Transverse colon (tissue), 4 donors: ENCODE measurements around the gene TFEB. TPM values are rescaled to one million over a fixed set of nuclear protein-coding genes. Genes with fewer than 3 reads are reported as not detected.

Experiments
- DNase-seq: peaks from one replicate; pipeline ENCODE4 v3.0.0-alpha.2; 2019
- H3K27ac ChIP-seq, 4 donors: fragments of 200-600 bp; sonication (generic); 2 replicates each; pipeline ENCODE4 v1.5.1; 2016 to 2018; ENCODE audit warnings: inconsistent platforms in 4 of 4
- H3K27me3 ChIP-seq: fragments of 200-600 bp; sonication (generic); 2 replicates; pipeline ENCODE4 v1.5.1; 2017; ENCODE audit warnings: inconsistent platforms
- H3K36me3 ChIP-seq, 4 donors: fragments of 200-600 bp; sonication (generic); 2 replicates each; pipeline ENCODE4 v1.5.1; 2017 to 2019; ENCODE audit warnings: inconsistent platforms in 4 of 4
- H3K4me1 ChIP-seq, 4 donors: fragments of 200-600 bp; sonication (generic); 2 replicates each; pipeline ENCODE4 v1.5.1; 2017 to 2020; ENCODE audit warnings: inconsistent platforms in 4 of 4
- H3K4me3 ChIP-seq, 4 donors: fragments of 200-600 bp; sonication (generic); 1 replicate in 1 of 4; 2 replicates in 3 of 4; pipeline versions ENCODE4 v1.5.1 to v1.6.1; 2017 to 2019; ENCODE audit warnings: inconsistent platforms in 4 of 4
- H3K9me3 ChIP-seq, 2 donors: fragments of 200-600 bp; sonication (generic); 2 replicates each; pipeline ENCODE4 v1.5.1; 2017 to 2019; ENCODE audit warnings: inconsistent platforms in 2 of 2
- EP300 ChIP-seq: sonication (generic); formaldehyde crosslinking; IDR thresholded peaks from one replicate; pipeline ENCODE4 v1.6.1; 2017; ENCODE audit warnings: antibody characterized with exemption, low read depth
- POLR2A ChIP-seq: fragments of 450-650 bp; IDR thresholded peaks from one replicate; pipeline ENCODE4 v1.6.1; 2016; ENCODE audit warnings: antibody characterized with exemption, mild to moderate bottlenecking, moderate library complexity
- POLR2AphosphoS5 ChIP-seq, 3 donors: sonication (generic); formaldehyde crosslinking; IDR thresholded peaks; one replicate each; pipeline ENCODE4 v1.6.1; 2016; ENCODE audit warnings: antibody characterized with exemption in 3 of 3
- whole genome bisulfite sequencing, 2 donors: methylation state at CpG; one replicate each; pipeline ENCODE4 v1.1.5; 2018; ENCODE audit warnings: low coverage in 1 of 2; 5-methylcytosine and 5-hydroxymethylcytosine counted together
- in situ Hi-C, 4 donors: fragments of 200-750 bp; cut with MboI; loops; one replicate each; pipeline versions ENCODE4 v1.15.0 to v1.15.1; 2017; ENCODE audit warnings: low sequenced_read_pairs in 3 of 4, low pct_ligation_motif_present in 1 of 4, low pct_unique_long_range_greater_than_20kb in 1 of 4
- intact Hi-C: fragments of 100-400 bp; cut with DNase I; formaldehyde crosslinking; loops from one replicate; pipeline ENCODE4 v1.15.1; 2023; ENCODE audit warnings: low total_unique reads
- total RNA-seq, 4 donors: library from RNA; depleted of rRNA; stranded (reverse); fragments of >200 nt; gene quantifications; one replicate each; pipeline ENCODE4 v1.1.0, GENCODE V29; 2016
- TF ChIP-seq, protein P1 (sequence below), 5 experiments: fragments of 200-600 bp in 3 of 5; fragments of 450-650 bp in 2 of 5; sonication (generic) in 3 of 5; IDR thresholded peaks; 1 replicate in 2 of 5; 2 replicates in 3 of 5; pipeline ENCODE4 v1.5.1; 2016 to 2017; ENCODE audit warnings: antibody characterized with exemption in 5 of 5, inconsistent platforms in 3 of 5, mild to moderate bottlenecking in 2 of 5, moderate library complexity in 1 of 5

The TFEB gene
- total RNA-seq, 4 donors from 2014 or later = 30.4 to 47.1 (median 38.1) TPM

DNA sequence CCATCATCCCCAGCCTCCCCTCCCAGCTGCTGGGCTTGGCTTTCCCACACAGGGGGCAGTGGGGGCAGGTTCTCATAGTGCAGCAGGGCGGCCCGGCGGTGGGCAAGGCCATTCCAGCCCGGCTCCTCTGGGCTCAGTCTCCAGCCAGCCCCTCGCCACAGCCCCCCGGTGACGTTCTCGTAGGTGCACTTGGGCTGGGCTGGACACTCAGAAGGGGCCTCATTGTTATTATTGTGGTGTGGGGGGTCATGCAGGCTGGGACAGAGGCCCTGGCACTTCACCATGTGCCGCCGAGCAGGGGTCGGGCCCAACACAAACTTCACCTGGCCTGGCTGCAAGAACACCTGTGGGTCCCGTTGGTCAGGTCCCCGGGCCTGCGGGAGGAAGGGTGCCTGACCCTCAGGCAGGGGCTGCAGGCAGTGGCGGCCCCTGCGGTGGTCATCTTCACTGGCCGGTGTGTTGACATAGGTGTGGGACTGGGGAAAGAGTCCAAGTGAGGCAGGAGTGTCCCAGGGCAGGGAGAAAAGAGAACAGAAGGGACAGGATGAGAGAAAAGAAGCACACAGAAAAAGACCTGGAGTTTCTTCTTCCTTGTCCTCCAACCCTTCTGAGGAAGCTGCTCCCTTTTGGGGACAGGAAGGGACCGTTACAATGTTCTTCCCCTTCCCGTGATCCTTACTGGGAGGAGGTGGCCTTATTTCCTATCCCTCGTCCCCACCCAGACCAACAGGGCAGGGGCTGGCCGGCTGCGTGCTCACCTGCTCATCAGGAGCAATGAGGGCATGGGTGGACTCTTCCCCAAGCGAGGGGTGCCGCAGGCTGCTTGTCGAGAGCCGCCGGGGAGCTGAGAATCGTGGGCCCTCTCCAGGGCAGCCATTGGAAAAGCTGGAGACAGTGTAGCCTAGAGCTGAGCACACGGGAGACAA is 35.9 kb upstream of the TFEB start:
- intact Hi-C loops = no loop called here

GRCh38 chr6:41770381-41771057 is 35.1 kb upstream of the TFEB start:
- no peak for TF ChIP-seq POLR2AphosphoS5 (IDR thresholded peaks at IDR 0.05)
- TF ChIP-seq, protein P1, sequence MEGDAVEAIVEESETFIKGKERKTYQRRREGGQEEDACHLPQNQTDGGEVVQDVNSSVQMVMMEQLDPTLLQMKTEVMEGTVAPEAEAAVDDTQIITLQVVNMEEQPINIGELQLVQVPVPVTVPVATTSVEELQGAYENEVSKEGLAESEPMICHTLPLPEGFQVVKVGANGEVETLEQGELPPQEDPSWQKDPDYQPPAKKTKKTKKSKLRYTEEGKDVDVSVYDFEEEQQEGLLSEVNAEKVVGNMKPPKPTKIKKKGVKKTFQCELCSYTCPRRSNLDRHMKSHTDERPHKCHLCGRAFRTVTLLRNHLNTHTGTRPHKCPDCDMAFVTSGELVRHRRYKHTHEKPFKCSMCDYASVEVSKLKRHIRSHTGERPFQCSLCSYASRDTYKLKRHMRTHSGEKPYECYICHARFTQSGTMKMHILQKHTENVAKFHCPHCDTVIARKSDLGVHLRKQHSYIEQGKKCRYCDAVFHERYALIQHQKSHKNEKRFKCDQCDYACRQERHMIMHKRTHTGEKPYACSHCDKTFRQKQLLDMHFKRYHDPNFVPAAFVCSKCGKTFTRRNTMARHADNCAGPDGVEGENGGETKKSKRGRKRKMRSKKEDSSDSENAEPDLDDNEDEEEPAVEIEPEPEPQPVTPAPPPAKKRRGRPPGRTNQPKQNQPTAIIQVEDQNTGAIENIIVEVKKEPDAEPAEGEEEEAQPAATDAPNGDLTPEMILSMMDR (IDR thresholded peaks at IDR 0.05) = no peak
- no peak for TF ChIP-seq EP300
- TF ChIP-seq POLR2A = no peak
- no peak for DNase-seq
- Histone ChIP-seq H3K4me3 (no peak overlapping the region), H3K4me1 (peaks cover 0 to 13% (median 6%) of the 10 kb centered on the region in 4 donors), H3K9me3 (no peaks in the 10 kb centered on the region), H3K36me3 (peaks cover 0 to 34% (median 17%) of the 10 kb centered on the region in 4 donors), H3K27ac (no peak overlapping the region), H3K27me3 (no peaks in the 10 kb centered on the region)
- in situ Hi-C loops = no loop called here
- intact Hi-C loops = no loop called here
- 90% methylated on average over 30 of the region's 30 CpGs; no CpG with 5 or more reads in 1 of the 2 donors for WGBS, 2 donors

More for the DNA sequence above, 35.9 kb upstream of the TFEB start:
- in situ Hi-C loops = no loop called here
- 90 to 91% methylated on average over 8 to 21 of the region's 29 CpGs for WGBS, 2 donors
- peaks cover 0 to 13% (median 6%) of the 10 kb centered on the region in 4 donors for H3K4me1 ChIP-seq
- no peaks in the 10 kb centered on the region for H3K9me3 ChIP-seq
- no peak overlapping the region for H3K27ac ChIP-seq
- no peaks in the 10 kb centered on the region for H3K27me3 ChIP-seq
- TF ChIP-seq POLR2A = no peak
- DNase-seq = no peak
- peaks cover 0 to 34% (median 17%) of the 10 kb centered on the region in 4 donors for H3K36me3 ChIP-seq
- H3K4me3 ChIP-seq = no peak overlapping the region

DNA sequence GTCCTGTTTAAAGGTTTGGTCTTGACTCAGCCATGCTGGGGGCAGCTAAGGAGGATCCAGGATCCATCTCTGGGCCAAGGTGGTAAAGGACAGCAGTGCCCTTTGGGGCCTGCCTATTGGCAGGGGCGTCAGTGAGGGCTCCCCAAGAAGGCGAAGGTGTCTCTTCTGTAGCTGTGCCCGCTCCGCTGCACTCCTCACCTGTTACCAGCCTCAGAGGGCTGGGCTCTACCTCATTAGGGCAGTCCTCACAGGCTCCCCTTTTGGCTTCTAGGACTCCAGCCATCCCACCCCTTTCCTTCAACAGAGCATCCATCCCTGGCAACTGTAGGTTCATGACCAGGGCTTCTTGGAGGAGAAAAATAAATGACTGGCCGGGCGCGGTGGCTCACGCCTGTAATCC is 34.0 kb upstream of the TFEB start:
- TF ChIP-seq, protein P1 (IDR thresholded peaks at IDR 0.05) = no peak
- TF ChIP-seq POLR2AphosphoS5 (IDR thresholded peaks at IDR 0.05) (no peak), EP300 (no peak), POLR2A (no peak)
- intact Hi-C loops (no loop called here), in situ Hi-C loops (no loop called here)
- 80 to 93% methylated on average over 1 to 8 of the region's 8 CpGs for WGBS, 2 donors
- Histone ChIP-seq H3K27ac (no peak overlapping the region), H3K9me3 (no peaks in the 10 kb centered on the region), H3K27me3 (no peaks in the 10 kb centered on the region), H3K4me1 (peaks cover 0 to 13% (median 6%) of the 10 kb centered on the region in 4 donors), H3K36me3 (peaks cover 0 to 26% (median 14%) of the 10 kb centered on the region in 4 donors), H3K4me3 (no peak overlapping the region)
- no peak for DNase-seq

DNA sequence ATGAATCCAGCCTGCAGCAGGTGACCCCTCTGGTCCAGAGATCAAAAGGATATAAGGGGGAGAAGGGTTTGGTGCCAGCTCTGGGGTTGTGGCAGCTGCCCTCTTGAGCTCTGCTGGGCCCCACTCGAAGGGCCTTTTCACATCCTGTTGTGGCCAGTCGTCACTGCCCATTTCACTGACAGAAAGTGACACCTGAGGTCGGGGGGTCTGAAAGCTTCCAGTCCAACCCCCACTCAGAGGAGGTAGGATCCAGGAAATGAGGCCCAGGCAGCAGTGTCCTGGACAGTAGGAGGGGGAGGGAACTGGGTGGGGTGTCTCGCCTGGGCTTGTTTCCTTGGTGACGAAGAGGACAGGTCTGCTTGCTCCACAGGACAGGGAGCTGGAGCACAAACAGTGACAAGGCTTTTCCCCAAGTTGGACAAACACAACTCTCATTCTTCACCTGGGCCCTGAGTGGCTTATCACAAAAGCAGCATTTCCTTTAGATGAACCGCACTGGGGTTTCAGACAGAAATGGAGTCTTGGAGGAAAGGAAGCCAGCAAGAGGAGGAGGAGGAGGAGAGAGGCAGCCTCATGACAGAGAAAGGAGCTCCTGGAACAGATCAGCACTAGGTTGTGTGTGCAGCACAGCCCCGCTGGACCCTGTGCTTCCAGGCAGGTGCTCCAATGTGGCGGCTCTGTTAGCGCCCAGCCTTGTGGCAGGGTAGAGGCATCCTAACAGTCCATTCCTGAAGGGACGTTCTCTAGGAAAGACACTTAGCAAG is 33.3 kb upstream of the TFEB start:
- Histone ChIP-seq H3K27ac (peak overlapping the region in 2 of 4 donors; percentile 28 to 38), H3K4me1 (peaks cover 0 to 13% (median 6%) of the 10 kb centered on the region in 4 donors), H3K36me3 (peaks cover 0 to 22% (median 12%) of the 10 kb centered on the region in 4 donors), H3K27me3 (no peaks in the 10 kb centered on the region), H3K9me3 (no peaks in the 10 kb centered on the region), H3K4me3 (no peak overlapping the region)
- intact Hi-C loops = no loop called here
- TF ChIP-seq POLR2A (no peak), POLR2AphosphoS5 (IDR thresholded peaks at IDR 0.05) (no peak), EP300 (no peak)
- TF ChIP-seq, protein P1 (IDR thresholded peaks at IDR 0.05) = no peak
- peak; percentile 57 for DNase-seq
- 60 to 80% methylated on average over 1 to 10 of the region's 10 CpGs for WGBS, 2 donors
- in situ Hi-C loops = no loop called here
